WTC11 (cell line): Measurements from ENCODE around the gene HYDIN.
"Not testable (repeated sequence)": the region's sequence is repeated elsewhere in the genome, so short reads cannot be mapped to it uniquely, and the experiment has no call there.

Experiments used
- KAT7 ChIP-seq: sonication (generic); formaldehyde crosslinking; IDR thresholded peaks from 2 replicates; pipeline ENCODE4 v1.8.1; 2023; ENCODE audit warnings: missing genetic modification reagents, mild to moderate bottlenecking, borderline replicate concordance
- NR3C1 ChIP-seq: sonication (generic); formaldehyde crosslinking; conservative IDR thresholded peaks from 2 replicates; pipeline ENCODE4 v1.8.1; 2023; ENCODE audit warnings: low read depth, mild to moderate bottlenecking, missing genetic modification reagents
- TF ChIP-seq, protein P1 (sequence below): fragments of 200-600 bp; IDR thresholded peaks from 2 replicates; pipeline ENCODE4 v1.8.0; 2022; ENCODE audit warnings: antibody characterized with exemption

DNA sequence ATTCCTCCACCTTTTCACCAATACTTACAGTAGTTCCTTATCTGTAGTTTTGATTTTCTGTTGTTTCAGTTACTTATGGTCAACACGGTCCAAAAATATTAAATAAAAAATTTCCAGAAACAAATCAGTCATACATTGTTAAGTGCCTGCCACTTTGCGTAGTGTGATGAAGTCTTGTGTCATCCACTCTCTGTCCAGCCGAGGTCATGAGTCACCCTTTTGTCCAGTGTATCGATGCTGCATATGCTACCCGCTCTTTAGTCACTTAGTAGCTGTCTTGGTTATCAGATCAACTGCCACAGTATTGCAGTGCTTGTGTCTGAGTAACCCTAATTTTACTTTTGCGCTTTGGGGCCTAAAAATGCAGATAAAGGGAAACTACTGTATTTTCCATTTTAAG is 146.9 kb downstream of the HYDIN start:
- TF ChIP-seq KAT7 (CRISPR knock-in tag); NR3C1: not testable (repeated sequence)
- TF ChIP-seq, protein P1, sequence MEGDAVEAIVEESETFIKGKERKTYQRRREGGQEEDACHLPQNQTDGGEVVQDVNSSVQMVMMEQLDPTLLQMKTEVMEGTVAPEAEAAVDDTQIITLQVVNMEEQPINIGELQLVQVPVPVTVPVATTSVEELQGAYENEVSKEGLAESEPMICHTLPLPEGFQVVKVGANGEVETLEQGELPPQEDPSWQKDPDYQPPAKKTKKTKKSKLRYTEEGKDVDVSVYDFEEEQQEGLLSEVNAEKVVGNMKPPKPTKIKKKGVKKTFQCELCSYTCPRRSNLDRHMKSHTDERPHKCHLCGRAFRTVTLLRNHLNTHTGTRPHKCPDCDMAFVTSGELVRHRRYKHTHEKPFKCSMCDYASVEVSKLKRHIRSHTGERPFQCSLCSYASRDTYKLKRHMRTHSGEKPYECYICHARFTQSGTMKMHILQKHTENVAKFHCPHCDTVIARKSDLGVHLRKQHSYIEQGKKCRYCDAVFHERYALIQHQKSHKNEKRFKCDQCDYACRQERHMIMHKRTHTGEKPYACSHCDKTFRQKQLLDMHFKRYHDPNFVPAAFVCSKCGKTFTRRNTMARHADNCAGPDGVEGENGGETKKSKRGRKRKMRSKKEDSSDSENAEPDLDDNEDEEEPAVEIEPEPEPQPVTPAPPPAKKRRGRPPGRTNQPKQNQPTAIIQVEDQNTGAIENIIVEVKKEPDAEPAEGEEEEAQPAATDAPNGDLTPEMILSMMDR = not testable (repeated sequence)
